ENCODE measurements around the gene ENHO. TPM values are rescaled to one million over a fixed set of nuclear protein-coding genes. Genes with fewer than 3 reads are reported as not detected.

Gene ENHO
- total and polyA plus RNA-seq, 5 experiments from 2014 or later = 0.19 to 0.36 (median 0.23) TPM; not detected in 1

- peaks cover 0 to 2% (median 0%) of the 10 kb centered on the region in 3 donors for H3K36me3 Mint-ChIP-seq
- no peaks in the 10 kb centered on the region for H3K9me3 Mint-ChIP-seq
- no peak overlapping the region for H3K4me3 Mint-ChIP-seq
- ATAC-seq (no peak), DNase-seq (no peak)
- peaks cover 0 to 5% (median 0%) of the 10 kb centered on the region in 4 donors for H3K4me1 Mint-ChIP-seq
- POLR2A ChIA-PET = no interaction called here
- H3K27ac Mint-ChIP-seq = no peak overlapping the region
- H3K27me3 Mint-ChIP-seq = peaks cover 0 to 17% (median 4%) of the 10 kb centered on the region in 5 donors
Observed at GRCh38 chr9:34508463-34508862, 14.3 kb downstream of the ENHO start.

GRCh38 chr9:34507966-34508365, 14.8 kb downstream of the ENHO start:
- H3K9me3 Mint-ChIP-seq = no peaks in the 10 kb centered on the region
- peaks cover 0 to 5% (median 0%) of the 10 kb centered on the region in 4 donors for H3K4me1 Mint-ChIP-seq
- H3K27me3 Mint-ChIP-seq = peaks cover 0 to 17% (median 4%) of the 10 kb centered on the region in 5 donors
- H3K27ac Mint-ChIP-seq = no peak overlapping the region
- DNase-seq (no peak), ATAC-seq (no peak)
- POLR2A ChIA-PET = interaction anchor here (0.5 kb wide), 1 partner anchor 466 kb away, joined by 3 read pairs; no protein-coding TSS in a partner anchor
- H3K4me3 Mint-ChIP-seq = no peak overlapping the region
- peaks cover 0 to 2% (median 0%) of the 10 kb centered on the region in 3 donors for H3K36me3 Mint-ChIP-seq

GRCh38 chr9:34507556-34507955, 15.2 kb downstream of the ENHO start:
- POLR2A ChIA-PET = interaction anchor here (0.5 kb wide), 1 partner anchor 466 kb away, joined by 3 read pairs; no protein-coding TSS in a partner anchor
- no peaks in the 10 kb centered on the region for H3K9me3 Mint-ChIP-seq
- H3K27ac Mint-ChIP-seq = no peak overlapping the region
- peaks cover 0 to 17% (median 4%) of the 10 kb centered on the region in 5 donors for H3K27me3 Mint-ChIP-seq
- ATAC-seq = no peak
- H3K4me1 Mint-ChIP-seq = peaks cover 0 to 5% (median 0%) of the 10 kb centered on the region in 4 donors
- peaks cover 0 to 2% (median 0%) of the 10 kb centered on the region in 3 donors for H3K36me3 Mint-ChIP-seq
- H3K4me3 Mint-ChIP-seq = no peak overlapping the region
- no peak for DNase-seq

GRCh38 chr9:34506623-34507022, 16.2 kb downstream of the ENHO start:
- Mint-ChIP-seq H3K4me1 (peaks cover 0 to 4% (median 0%) of the 10 kb centered on the region in 4 donors), H3K4me3 (no peak overlapping the region)

GRCh38 chr9:34505370-34506120, 17.2 kb downstream of the ENHO start:
- Mint-ChIP-seq H3K4me3 (no peak overlapping the region), H3K4me1 (peaks cover 0 to 3% (median under 1%) of the 10 kb centered on the region in 4 donors), H3K36me3 (peaks cover 0 to 2% (median 0%) of the 10 kb centered on the region in 3 donors), H3K27me3 (peaks cover 2 to 17% (median 4%) of the 10 kb centered on the region in 5 donors), H3K27ac (no peak overlapping the region), H3K9me3 (no peaks in the 10 kb centered on the region)
- no peak for ATAC-seq
- POLR2A ChIA-PET = no interaction called here
- DNase-seq = no peak

More at GRCh38 chr9:34506623-34507022, 16.2 kb downstream of the ENHO start:
- Mint-ChIP-seq H3K36me3 (peaks cover 0 to 2% (median 0%) of the 10 kb centered on the region in 3 donors), H3K27me3 (peaks cover 0 to 17% (median 4%) of the 10 kb centered on the region in 5 donors), H3K9me3 (no peaks in the 10 kb centered on the region), H3K27ac (no peak overlapping the region)
- POLR2A ChIA-PET = no interaction called here
- no peak for ATAC-seq
- DNase-seq = no peak

- DNase-seq (peak in 1 of 10 donors; percentile 7), ATAC-seq (no peak)
- Mint-ChIP-seq H3K36me3 (peaks cover 0 to 2% (median 0%) of the 10 kb centered on the region in 3 donors), H3K9me3 (no peaks in the 10 kb centered on the region), H3K27ac (no peak overlapping the region), H3K4me3 (no peak overlapping the region), H3K4me1 (peaks cover 0 to 2% (median 0%) of the 10 kb centered on the region in 4 donors), H3K27me3 (peaks cover 2 to 31% (median 8%) of the 10 kb centered on the region in 5 donors)
- POLR2A ChIA-PET = no interaction called here
Observed at GRCh38 chr9:34503406-34503805, 19.4 kb downstream of the ENHO start.

- no peak overlapping the region for H3K4me3 Mint-ChIP-seq
- H3K36me3 Mint-ChIP-seq = peaks cover 0 to 2% (median 0%) of the 10 kb centered on the region in 3 donors
- peaks cover 2 to 31% (median 11%) of the 10 kb centered on the region in 5 donors for H3K27me3 Mint-ChIP-seq
- no peaks in the 10 kb centered on the region for H3K9me3 Mint-ChIP-seq
- ATAC-seq (no peak), DNase-seq (peak in 1 of 10 donors; percentile 49)
- POLR2A ChIA-PET = no interaction called here
- peaks cover 0 to 2% (median 0%) of the 10 kb centered on the region in 4 donors for H3K4me1 Mint-ChIP-seq
- H3K27ac Mint-ChIP-seq = no peak overlapping the region
Observed at GRCh38 chr9:34502891-34503290, 19.9 kb downstream of the ENHO start.

GRCh38 chr9:34502471-34502870, 20.3 kb downstream of the ENHO start:
- Mint-ChIP-seq H3K4me3 (no peak overlapping the region), H3K4me1 (peaks cover 0 to 2% (median 0%) of the 10 kb centered on the region in 4 donors), H3K36me3 (peaks cover 0 to 2% (median 0%) of the 10 kb centered on the region in 3 donors), H3K27ac (no peak overlapping the region), H3K9me3 (no peaks in the 10 kb centered on the region), H3K27me3 (peaks cover 2 to 31% (median 12%) of the 10 kb centered on the region in 5 donors)
- POLR2A ChIA-PET = no interaction called here
- ATAC-seq (no peak), DNase-seq (peak in 1 of 10 donors; percentile 61)

- POLR2A ChIA-PET = no interaction called here
- peaks cover 0 to 2% (median 0%) of the 10 kb centered on the region in 3 donors for H3K36me3 Mint-ChIP-seq
Observed at GRCh38 chr9:34501889-34502425, 20.8 kb downstream of the ENHO start.

GRCh38 chr9:34501372-34501771, 21.4 kb downstream of the ENHO start:
- ATAC-seq = no peak
- POLR2A ChIA-PET = no interaction called here
- Mint-ChIP-seq H3K4me1 (peaks cover 0 to 2% (median 0%) of the 10 kb centered on the region in 4 donors), H3K9me3 (no peaks in the 10 kb centered on the region), H3K36me3 (peaks cover 0 to 2% (median 0%) of the 10 kb centered on the region in 3 donors), H3K27ac (no peak overlapping the region), H3K4me3 (no peak overlapping the region), H3K27me3 (peaks cover 4 to 31% (median 12%) of the 10 kb centered on the region in 5 donors)
- peak in 1 of 10 donors; percentile 27 for DNase-seq

More at GRCh38 chr9:34501889-34502425, 20.8 kb downstream of the ENHO start:
- no peak for DNase-seq
- no peak for ATAC-seq
- Mint-ChIP-seq H3K4me1 (peaks cover 0 to 2% (median 0%) of the 10 kb centered on the region in 4 donors), H3K27me3 (peaks cover 4 to 31% (median 12%) of the 10 kb centered on the region in 5 donors), H3K9me3 (no peaks in the 10 kb centered on the region), H3K4me3 (no peak overlapping the region), H3K27ac (no peak overlapping the region)

GRCh38 chr9:34500623-34501267, 22.0 kb downstream of the ENHO start:
- H3K4me1 Mint-ChIP-seq = peaks cover 0 to 2% (median 0%) of the 10 kb centered on the region in 4 donors
- peak; percentile 77 to 82 for ATAC-seq
- H3K27ac Mint-ChIP-seq = no peak overlapping the region
- POLR2A ChIA-PET = no interaction called here
- peak; percentile 50 to 81 (median 70) for DNase-seq
- H3K36me3 Mint-ChIP-seq = peaks cover 0 to 2% (median 0%) of the 10 kb centered on the region in 3 donors
- H3K27me3 Mint-ChIP-seq = peaks cover 4 to 31% (median 12%) of the 10 kb centered on the region in 5 donors
- H3K4me3 Mint-ChIP-seq = no peak overlapping the region
- no peaks in the 10 kb centered on the region for H3K9me3 Mint-ChIP-seq

GRCh38 chr9:34499076-34499475, 23.7 kb downstream of the ENHO start:
- Mint-ChIP-seq H3K36me3 (peaks cover 0 to 2% (median 0%) of the 10 kb centered on the region in 3 donors), H3K9me3 (no peaks in the 10 kb centered on the region), H3K27ac (no peak overlapping the region), H3K4me1 (peaks cover 0 to 2% (median 0%) of the 10 kb centered on the region in 4 donors), H3K4me3 (no peak overlapping the region), H3K27me3 (peaks cover 4 to 14% (median 7%) of the 10 kb centered on the region in 5 donors)
- DNase-seq (no peak), ATAC-seq (no peak)
- POLR2A ChIA-PET = no interaction called here

All from naive thymus-derived CD8-positive, alpha-beta T cell (primary cell).